ENCODE measurements around the gene CLTA.

CLTA gene

GRCh38 chr9:36204906-36205547, 14.3 kb downstream of the CLTA start:
- Histone ChIP-seq H4K20me1 (peaks cover 100% of the 10 kb centered on the region), H3K4me1 (no peaks in the 10 kb centered on the region), H3K9me3 (no peaks in the 10 kb centered on the region), H3K4me3 (no peak overlapping the region), H3K27me3 (no peaks in the 10 kb centered on the region), H3K4me2 (no peak overlapping the region), H3K36me3 (peaks cover 100% of the 10 kb centered on the region), H3K9ac (no peak overlapping the region), H3K27ac (no peak overlapping the region)
- TF ChIP-seq Cebpa-rat (IDR thresholded peaks at IDR 0.05): no peak

DNA sequence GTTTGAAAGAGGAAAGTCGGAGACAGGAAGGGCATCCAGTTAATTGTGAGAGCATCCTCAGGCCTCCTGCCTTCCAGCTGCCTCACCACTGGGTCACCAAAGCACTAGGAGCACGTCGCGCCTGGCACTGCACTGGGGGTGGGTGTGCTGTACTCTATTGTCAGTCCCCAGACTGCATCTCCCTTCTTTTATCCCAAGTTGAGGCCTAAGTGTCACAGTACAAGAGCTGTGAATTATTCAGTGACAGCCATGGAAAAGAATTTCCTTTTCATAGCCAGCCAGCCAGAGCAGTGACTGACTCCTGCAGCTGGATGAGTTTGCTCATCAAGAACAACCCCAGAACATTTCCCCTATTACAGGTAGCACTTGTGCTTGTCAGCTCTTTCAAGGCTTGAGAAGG, 16.3 kb downstream of the CLTA start:
- Histone ChIP-seq H3K9me3 (no peaks in the 10 kb centered on the region), H3K27me3 (no peaks in the 10 kb centered on the region), H3K4me3 (no peak overlapping the region), H3K4me1 (no peaks in the 10 kb centered on the region), H3K36me3 (peaks cover 100% of the 10 kb centered on the region), H3K27ac (no peak overlapping the region), H4K20me1 (peaks cover 100% of the 10 kb centered on the region), H3K9ac (no peak overlapping the region), H3K4me2 (no peak overlapping the region)
- no peak for TF ChIP-seq Cebpa-rat (IDR thresholded peaks at IDR 0.05)

- H3K36me3 ChIP-seq: peaks cover 100% of the 10 kb centered on the region
- no peak overlapping the region for H3K4me3 ChIP-seq
- no peak overlapping the region for H3K27ac ChIP-seq
- H3K4me2 ChIP-seq: no peak overlapping the region
- no peaks in the 10 kb centered on the region for H3K27me3 ChIP-seq
- H4K20me1 ChIP-seq: peaks cover 100% of the 10 kb centered on the region
- H3K9ac ChIP-seq: no peak overlapping the region
- H3K9me3 ChIP-seq: no peaks in the 10 kb centered on the region
- no peaks in the 10 kb centered on the region for H3K4me1 ChIP-seq
- TF ChIP-seq Cebpa-rat (IDR thresholded peaks at IDR 0.05): no peak
Observed at GRCh38 chr9:36207546-36208012, 16.9 kb downstream of the CLTA start.

DNA sequence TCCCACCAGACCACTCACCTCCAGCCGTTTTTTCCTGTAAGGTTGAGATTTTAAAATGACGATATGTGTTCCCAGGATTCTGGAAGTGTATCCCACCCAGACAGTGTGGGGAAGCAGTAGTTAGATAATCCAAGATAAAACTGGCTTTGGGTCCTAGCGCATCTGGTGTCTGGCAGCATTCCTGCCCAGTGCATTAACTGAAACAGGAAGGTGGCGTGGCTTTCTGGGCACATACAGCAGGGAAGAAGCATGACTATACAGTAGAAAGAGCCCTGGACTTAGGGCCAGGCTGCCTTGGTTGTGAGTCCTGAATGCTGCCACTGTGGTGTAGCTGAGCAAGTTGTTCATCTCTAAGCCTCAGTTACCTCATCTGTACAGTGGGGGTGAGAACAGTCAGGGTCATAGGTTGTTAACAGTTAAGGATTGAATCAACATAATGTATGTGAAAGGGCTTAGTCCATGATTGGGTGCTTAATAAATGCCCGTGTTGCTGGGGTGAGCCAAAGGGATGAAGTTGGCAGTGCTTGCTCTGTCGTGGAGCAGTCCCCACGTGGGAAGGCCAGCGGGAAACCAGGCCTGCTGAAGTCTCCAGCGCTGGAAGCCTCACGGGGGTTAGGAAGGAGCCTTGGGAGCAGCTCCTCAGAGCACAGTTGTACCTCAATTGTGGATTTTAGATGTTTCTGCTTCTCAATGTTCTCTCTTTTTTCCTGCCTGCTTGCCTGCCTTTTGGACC, 18.0 kb downstream of the CLTA start:
- Histone ChIP-seq H3K4me1 (peaks cover 10% of the 10 kb centered on the region), H4K20me1 (peaks cover 100% of the 10 kb centered on the region), H3K36me3 (peaks cover 100% of the 10 kb centered on the region), H3K9ac (no peak overlapping the region), H3K4me3 (no peak overlapping the region), H3K27me3 (no peaks in the 10 kb centered on the region), H3K27ac (no peak overlapping the region), H3K4me2 (no peak overlapping the region), H3K9me3 (no peaks in the 10 kb centered on the region)
- TF ChIP-seq Cebpa-rat (IDR thresholded peaks at IDR 0.05): no peak

- Histone ChIP-seq H3K27me3 (no peaks in the 10 kb centered on the region), H3K36me3 (peaks cover 99% of the 10 kb centered on the region), H3K4me2 (no peak overlapping the region), H3K4me3 (no peak overlapping the region), H3K27ac (no peak overlapping the region), H4K20me1 (peaks cover 100% of the 10 kb centered on the region), H3K9ac (no peak overlapping the region), H3K9me3 (no peaks in the 10 kb centered on the region), H3K4me1 (peaks cover 15% of the 10 kb centered on the region)
- no peak for TF ChIP-seq Cebpa-rat (IDR thresholded peaks at IDR 0.05)
Observed at GRCh38 chr9:36210722-36211121, 20.0 kb downstream of the CLTA start.

DNA sequence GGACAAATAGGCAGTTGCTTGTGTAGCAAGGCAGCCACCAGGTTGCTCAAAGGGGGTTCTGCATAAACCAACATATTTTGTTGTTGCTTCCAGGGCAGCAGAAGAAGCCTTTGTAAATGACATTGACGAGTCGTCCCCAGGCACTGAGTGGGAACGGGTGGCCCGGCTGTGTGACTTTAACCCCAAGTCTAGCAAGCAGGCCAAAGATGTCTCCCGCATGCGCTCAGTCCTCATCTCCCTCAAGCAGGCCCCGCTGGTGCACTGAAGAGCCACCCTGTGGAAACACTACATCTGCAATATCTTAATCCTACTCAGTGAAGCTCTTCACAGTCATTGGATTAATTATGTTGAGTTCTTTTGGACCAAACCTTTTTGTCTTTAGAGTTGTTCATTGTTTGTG, 20.8 kb downstream of the CLTA start:
- Histone ChIP-seq H3K27ac (no peak overlapping the region), H3K9ac (no peak overlapping the region), H3K4me3 (no peak overlapping the region), H3K4me2 (no peak overlapping the region), H3K27me3 (no peaks in the 10 kb centered on the region), H3K4me1 (peaks cover 21% of the 10 kb centered on the region), H4K20me1 (peaks cover 97% of the 10 kb centered on the region), H3K9me3 (no peaks in the 10 kb centered on the region), H3K36me3 (peaks cover 97% of the 10 kb centered on the region)
- no peak for TF ChIP-seq Cebpa-rat (IDR thresholded peaks at IDR 0.05)

GRCh38 chr9:36213387-36213786, 22.7 kb downstream of the CLTA start:
- no peak overlapping the region for H3K9ac ChIP-seq
- TF ChIP-seq Cebpa-rat (IDR thresholded peaks at IDR 0.05): no peak
- peaks cover 21% of the 10 kb centered on the region for H3K4me1 ChIP-seq
- no peaks in the 10 kb centered on the region for H3K9me3 ChIP-seq
- no peaks in the 10 kb centered on the region for H3K27me3 ChIP-seq
- no peak overlapping the region for H3K4me3 ChIP-seq
- H3K4me2 ChIP-seq: no peak overlapping the region; the same call in 1 of the 2 replicates
- peaks cover 97% of the 10 kb centered on the region for H4K20me1 ChIP-seq
- H3K36me3 ChIP-seq: peaks cover 97% of the 10 kb centered on the region
- H3K27ac ChIP-seq: no peak overlapping the region

- H3K27me3 ChIP-seq: no peaks in the 10 kb centered on the region
- no peak overlapping the region for H3K27ac ChIP-seq
- no peak overlapping the region for H3K9ac ChIP-seq
- H3K4me3 ChIP-seq: no peak overlapping the region
- peaks cover 97% of the 10 kb centered on the region for H3K36me3 ChIP-seq
- no peak overlapping the region for H3K4me2 ChIP-seq
- peaks cover 21% of the 10 kb centered on the region for H3K4me1 ChIP-seq
- no peak for TF ChIP-seq Cebpa-rat (IDR thresholded peaks at IDR 0.05)
- H3K9me3 ChIP-seq: no peaks in the 10 kb centered on the region
- peaks cover 97% of the 10 kb centered on the region for H4K20me1 ChIP-seq
Observed at GRCh38 chr9:36213989-36214388, 23.3 kb downstream of the CLTA start.

DNA sequence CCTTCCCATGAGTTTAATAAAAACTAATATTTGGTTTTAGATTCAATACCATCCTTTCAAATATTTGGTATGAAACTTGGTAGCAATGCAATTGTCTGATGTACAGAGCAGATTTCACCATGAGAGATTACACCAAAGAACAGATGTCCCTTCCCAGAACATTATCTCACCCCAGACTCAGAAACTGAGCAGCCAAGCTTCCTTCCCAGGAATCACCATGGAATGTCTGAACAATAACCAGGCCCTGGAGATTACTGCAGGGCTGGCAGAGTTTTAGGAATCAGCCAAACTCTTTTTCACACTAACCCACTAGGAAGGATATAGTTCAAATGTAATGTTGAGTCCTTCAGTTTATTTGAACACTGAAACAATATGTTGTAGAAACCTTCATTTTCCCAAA, 23.9 kb downstream of the CLTA start:
- no peak overlapping the region for H3K4me3 ChIP-seq
- no peaks in the 10 kb centered on the region for H3K9me3 ChIP-seq
- no peak for TF ChIP-seq Cebpa-rat (IDR thresholded peaks at IDR 0.05)
- H3K36me3 ChIP-seq: peaks cover 97% of the 10 kb centered on the region
- no peak overlapping the region for H3K27ac ChIP-seq
- no peak overlapping the region for H3K4me2 ChIP-seq
- peaks cover 21% of the 10 kb centered on the region for H3K4me1 ChIP-seq
- peaks cover 97% of the 10 kb centered on the region for H4K20me1 ChIP-seq
- no peaks in the 10 kb centered on the region for H3K27me3 ChIP-seq
- no peak overlapping the region for H3K9ac ChIP-seq

- Histone ChIP-seq H3K27me3 (no peaks in the 10 kb centered on the region), H3K9me3 (peaks cover 9% of the 10 kb centered on the region), H3K4me1 (peaks cover 21% of the 10 kb centered on the region), H3K27ac (no peak overlapping the region), H3K36me3 (peaks cover 97% of the 10 kb centered on the region), H4K20me1 (peaks cover 84% of the 10 kb centered on the region), H3K9ac (no peak overlapping the region), H3K4me2 (no peak overlapping the region), H3K4me3 (no peak overlapping the region)
- no peak for TF ChIP-seq Cebpa-rat (IDR thresholded peaks at IDR 0.05)
Observed at GRCh38 chr9:36217256-36217968, 26.7 kb downstream of the CLTA start.

Measured in BLaER1 (cell line).